ENCODE results near the gene AFF3.

The AFF3 gene

DNA sequence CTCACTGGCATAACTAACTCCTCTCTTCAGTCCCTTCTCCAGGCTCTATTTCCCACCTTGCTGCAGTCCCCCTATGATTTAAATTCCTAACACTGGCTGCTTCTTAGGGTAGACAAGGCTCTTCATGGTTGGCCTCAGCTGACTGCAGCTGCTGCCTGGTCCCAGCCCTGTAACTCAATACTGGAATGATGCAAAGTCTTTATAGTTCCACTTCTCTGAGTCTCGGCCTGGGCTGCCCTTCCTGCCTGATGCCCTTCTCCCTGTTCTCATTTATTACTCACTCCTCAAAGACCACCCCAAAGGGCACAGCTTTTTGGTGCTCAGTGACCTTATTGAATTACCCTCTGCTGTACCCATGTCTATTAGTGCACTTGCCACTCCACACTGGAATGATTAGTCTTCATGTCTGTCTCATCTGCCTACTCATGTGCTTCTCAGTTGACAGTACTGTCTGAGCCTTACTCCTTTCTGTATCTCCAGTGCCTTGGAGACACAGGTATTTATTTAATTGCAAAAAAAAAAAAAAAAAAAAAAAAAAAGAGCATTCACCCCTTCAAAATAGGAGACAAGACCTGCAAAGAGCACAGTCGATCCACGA, 453.1 kb downstream of the AFF3 start:
- H3K9me3 ChIP-seq (ENCODE audit: control insufficient read depth in 5 of 5, low read length in 5 of 5) = no peaks in the 10 kb centered on the region
- peaks cover 1 to 14% (median 3%) of the 10 kb centered on the region in 5 donors for H3K4me1 ChIP-seq (ENCODE audit: control insufficient read depth in 5 of 5, insufficient read depth in 5 of 5, low read length in 5 of 5)
- no peaks in the 10 kb centered on the region for H3K27me3 ChIP-seq (ENCODE audit: control insufficient read depth in 5 of 5, insufficient read depth in 4 of 5, low read length in 5 of 5)
- no peak overlapping the region for H3K9ac ChIP-seq (ENCODE audit: low read length in 5 of 5)
- no peak overlapping the region for H3K27ac ChIP-seq (ENCODE audit: low read depth, low read length)
- H3K36me3 ChIP-seq (ENCODE audit: control insufficient read depth in 5 of 5, insufficient read depth in 5 of 5, low read length in 5 of 5) = no peaks in the 10 kb centered on the region
- no peak overlapping the region for H3K4me3 ChIP-seq (ENCODE audit: low read depth in 1 of 5, low read length in 5 of 5)

DNA sequence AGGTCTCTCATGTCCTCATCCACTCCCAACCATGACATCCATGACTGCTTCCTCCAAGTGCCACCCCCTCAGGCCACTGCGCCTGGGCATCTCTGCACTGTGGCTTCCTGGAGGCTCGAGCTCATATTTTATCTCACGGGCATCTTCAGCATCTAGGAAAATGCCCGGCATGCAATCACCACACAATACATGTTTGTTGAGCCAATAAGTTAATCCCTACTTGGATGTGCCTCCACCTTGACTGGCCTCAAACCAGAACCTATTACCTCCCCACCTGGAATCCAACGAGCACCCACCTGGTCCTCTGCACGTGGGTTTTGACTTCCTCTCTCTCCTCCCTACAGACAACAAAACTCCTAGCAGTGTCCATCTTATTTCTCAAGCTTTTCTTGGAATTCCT, 453.7 kb downstream of the AFF3 start:
- Histone ChIP-seq H3K4me1 (ENCODE audit: control insufficient read depth in 5 of 5, insufficient read depth in 5 of 5, low read length in 5 of 5) (peaks cover 1 to 14% (median 3%) of the 10 kb centered on the region in 5 donors), H3K9ac (ENCODE audit: low read length in 5 of 5) (no peak overlapping the region), H3K4me3 (ENCODE audit: low read depth in 1 of 5, low read length in 5 of 5) (no peak overlapping the region), H3K27me3 (ENCODE audit: control insufficient read depth in 5 of 5, insufficient read depth in 4 of 5, low read length in 5 of 5) (no peaks in the 10 kb centered on the region), H3K27ac (ENCODE audit: low read depth, low read length) (no peak overlapping the region), H3K9me3 (ENCODE audit: control insufficient read depth in 5 of 5, low read length in 5 of 5) (no peaks in the 10 kb centered on the region), H3K36me3 (ENCODE audit: control insufficient read depth in 5 of 5, insufficient read depth in 5 of 5, low read length in 5 of 5) (no peaks in the 10 kb centered on the region)

- Histone ChIP-seq H3K4me1 (ENCODE audit: control insufficient read depth in 5 of 5, insufficient read depth in 5 of 5, low read length in 5 of 5) (peaks cover 3 to 11% (median 8%) of the 10 kb centered on the region in 5 donors), H3K27me3 (ENCODE audit: control insufficient read depth in 5 of 5, insufficient read depth in 4 of 5, low read length in 5 of 5) (no peaks in the 10 kb centered on the region), H3K27ac (ENCODE audit: low read depth, low read length) (no peak overlapping the region), H3K4me3 (ENCODE audit: low read depth in 1 of 5, low read length in 5 of 5) (no peak overlapping the region), H3K9me3 (ENCODE audit: control insufficient read depth in 5 of 5, low read length in 5 of 5) (no peaks in the 10 kb centered on the region), H3K36me3 (ENCODE audit: control insufficient read depth in 5 of 5, insufficient read depth in 5 of 5, low read length in 5 of 5) (no peaks in the 10 kb centered on the region), H3K9ac (ENCODE audit: low read length in 5 of 5) (no peak overlapping the region)
Observed at GRCh38 chr2:99682275-99683060, 459.9 kb downstream of the AFF3 start.

DNA sequence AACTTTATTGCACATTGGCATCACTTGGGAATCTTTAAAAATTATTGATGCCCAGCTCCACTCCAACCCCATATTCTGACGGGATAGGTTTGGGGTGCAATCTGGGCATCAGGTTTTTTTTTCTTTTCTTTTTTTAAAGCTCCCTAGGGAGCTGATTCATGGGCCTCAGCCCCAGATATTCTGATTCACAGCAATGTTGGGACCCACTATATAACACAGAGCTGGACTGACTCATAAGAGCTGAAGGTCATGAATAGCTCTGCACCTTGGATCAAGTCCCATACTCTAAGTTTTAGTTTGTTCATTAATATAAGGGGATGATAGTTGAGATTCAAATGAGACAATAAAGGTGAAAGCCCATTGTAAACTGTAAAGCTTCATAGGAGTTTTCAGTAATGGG, 461.4 kb downstream of the AFF3 start:
- H3K27me3 ChIP-seq (ENCODE audit: control insufficient read depth in 5 of 5, insufficient read depth in 4 of 5, low read length in 5 of 5) = no peaks in the 10 kb centered on the region
- H3K4me3 ChIP-seq (ENCODE audit: low read depth in 1 of 5, low read length in 5 of 5) = no peak overlapping the region
- H3K27ac ChIP-seq (ENCODE audit: low read depth, low read length) = no peak overlapping the region
- peaks cover 3 to 11% (median 8%) of the 10 kb centered on the region in 5 donors for H3K4me1 ChIP-seq (ENCODE audit: control insufficient read depth in 5 of 5, insufficient read depth in 5 of 5, low read length in 5 of 5)
- H3K9ac ChIP-seq (ENCODE audit: low read length in 5 of 5) = no peak overlapping the region
- no peaks in the 10 kb centered on the region for H3K36me3 ChIP-seq (ENCODE audit: control insufficient read depth in 5 of 5, insufficient read depth in 5 of 5, low read length in 5 of 5)
- H3K9me3 ChIP-seq (ENCODE audit: control insufficient read depth in 5 of 5, low read length in 5 of 5) = no peaks in the 10 kb centered on the region

DNA sequence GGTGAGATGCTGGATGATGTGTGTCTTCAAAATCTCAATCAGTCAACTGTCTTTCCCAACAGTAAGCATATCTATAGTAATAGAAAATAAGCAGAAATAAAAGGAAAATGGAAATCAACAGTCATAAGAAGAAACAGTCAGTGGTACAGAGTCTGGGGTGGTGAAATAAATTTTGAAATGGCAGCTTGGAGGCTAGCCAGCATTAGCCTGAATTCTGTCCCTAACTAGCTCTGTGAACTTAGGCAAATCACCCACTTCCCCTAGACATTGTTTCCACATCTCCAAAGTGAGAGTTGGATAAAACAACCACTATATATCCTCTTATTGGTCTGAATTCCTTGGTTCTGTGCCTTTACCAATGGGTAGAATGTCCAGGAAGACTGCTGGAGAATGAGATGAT, 462.9 kb downstream of the AFF3 start:
- H3K9me3 ChIP-seq (ENCODE audit: control insufficient read depth in 5 of 5, low read length in 5 of 5) = no peaks in the 10 kb centered on the region
- H3K36me3 ChIP-seq (ENCODE audit: control insufficient read depth in 5 of 5, insufficient read depth in 5 of 5, low read length in 5 of 5) = no peaks in the 10 kb centered on the region
- no peak overlapping the region for H3K9ac ChIP-seq (ENCODE audit: low read length in 5 of 5)
- H3K27ac ChIP-seq (ENCODE audit: low read depth, low read length) = peak overlapping the region; percentile 58
- H3K27me3 ChIP-seq (ENCODE audit: control insufficient read depth in 5 of 5, insufficient read depth in 4 of 5, low read length in 5 of 5) = no peaks in the 10 kb centered on the region
- H3K4me3 ChIP-seq (ENCODE audit: low read depth in 1 of 5, low read length in 5 of 5) = no peak overlapping the region
- H3K4me1 ChIP-seq (ENCODE audit: control insufficient read depth in 5 of 5, insufficient read depth in 5 of 5, low read length in 5 of 5) = peaks cover 3 to 11% (median 8%) of the 10 kb centered on the region in 5 donors

DNA sequence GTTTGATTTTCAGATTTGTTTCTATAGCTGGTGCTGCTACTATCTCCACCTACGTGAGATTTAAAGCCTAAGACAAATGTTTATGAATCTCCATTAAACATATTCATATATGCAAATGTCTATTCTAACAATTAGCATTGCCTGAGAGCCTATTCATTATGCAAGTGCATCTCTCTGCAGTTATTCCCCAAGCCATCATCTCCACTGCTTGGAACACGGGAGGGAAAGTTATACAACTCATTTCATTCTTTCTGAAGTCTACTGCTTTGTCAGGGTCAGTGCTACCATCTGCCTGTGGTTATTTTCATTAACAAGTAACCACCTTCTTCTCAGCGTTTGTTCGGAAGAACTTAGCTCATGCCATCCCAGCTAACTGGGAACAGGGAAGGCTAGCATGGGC, 463.8 kb downstream of the AFF3 start:
- Histone ChIP-seq H3K36me3 (ENCODE audit: control insufficient read depth in 5 of 5, insufficient read depth in 5 of 5, low read length in 5 of 5) (no peaks in the 10 kb centered on the region), H3K4me3 (ENCODE audit: low read depth in 1 of 5, low read length in 5 of 5) (no peak overlapping the region), H3K9ac (ENCODE audit: low read length in 5 of 5) (no peak overlapping the region), H3K9me3 (ENCODE audit: control insufficient read depth in 5 of 5, low read length in 5 of 5) (no peaks in the 10 kb centered on the region), H3K27ac (ENCODE audit: low read depth, low read length) (no peak overlapping the region), H3K4me1 (ENCODE audit: control insufficient read depth in 5 of 5, insufficient read depth in 5 of 5, low read length in 5 of 5) (peaks cover 3 to 11% (median 8%) of the 10 kb centered on the region in 5 donors), H3K27me3 (ENCODE audit: control insufficient read depth in 5 of 5, insufficient read depth in 4 of 5, low read length in 5 of 5) (no peaks in the 10 kb centered on the region)

DNA sequence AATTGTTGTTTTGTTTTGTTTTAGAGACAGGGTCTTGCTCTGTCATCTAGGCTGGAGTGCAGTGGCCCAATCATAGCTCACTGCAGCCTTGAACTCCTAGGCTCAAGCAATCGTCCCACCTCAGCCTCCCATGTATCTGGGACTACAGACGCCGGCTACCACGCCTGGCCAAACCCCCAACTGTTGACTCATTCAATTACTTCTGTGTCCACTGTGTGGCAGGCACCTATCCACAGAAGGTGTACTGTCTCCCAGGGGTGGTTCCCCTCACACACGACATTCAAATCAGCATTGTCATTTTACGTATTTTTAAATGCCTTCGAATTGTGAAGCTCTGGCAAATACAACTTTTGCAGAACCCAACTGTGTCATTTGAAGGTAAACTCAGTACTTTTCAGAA, 464.6 kb downstream of the AFF3 start:
- H3K9me3 ChIP-seq (ENCODE audit: control insufficient read depth in 5 of 5, low read length in 5 of 5) = no peaks in the 10 kb centered on the region
- H3K36me3 ChIP-seq (ENCODE audit: control insufficient read depth in 5 of 5, insufficient read depth in 5 of 5, low read length in 5 of 5) = no peaks in the 10 kb centered on the region
- no peak overlapping the region for H3K4me3 ChIP-seq (ENCODE audit: low read depth in 1 of 5, low read length in 5 of 5)
- H3K27me3 ChIP-seq (ENCODE audit: control insufficient read depth in 5 of 5, insufficient read depth in 4 of 5, low read length in 5 of 5) = no peaks in the 10 kb centered on the region
- no peak overlapping the region for H3K9ac ChIP-seq (ENCODE audit: low read length in 5 of 5)
- H3K27ac ChIP-seq (ENCODE audit: low read depth, low read length) = no peak overlapping the region
- H3K4me1 ChIP-seq (ENCODE audit: control insufficient read depth in 5 of 5, insufficient read depth in 5 of 5, low read length in 5 of 5) = peaks cover 3 to 11% (median 8%) of the 10 kb centered on the region in 5 donors

DNA sequence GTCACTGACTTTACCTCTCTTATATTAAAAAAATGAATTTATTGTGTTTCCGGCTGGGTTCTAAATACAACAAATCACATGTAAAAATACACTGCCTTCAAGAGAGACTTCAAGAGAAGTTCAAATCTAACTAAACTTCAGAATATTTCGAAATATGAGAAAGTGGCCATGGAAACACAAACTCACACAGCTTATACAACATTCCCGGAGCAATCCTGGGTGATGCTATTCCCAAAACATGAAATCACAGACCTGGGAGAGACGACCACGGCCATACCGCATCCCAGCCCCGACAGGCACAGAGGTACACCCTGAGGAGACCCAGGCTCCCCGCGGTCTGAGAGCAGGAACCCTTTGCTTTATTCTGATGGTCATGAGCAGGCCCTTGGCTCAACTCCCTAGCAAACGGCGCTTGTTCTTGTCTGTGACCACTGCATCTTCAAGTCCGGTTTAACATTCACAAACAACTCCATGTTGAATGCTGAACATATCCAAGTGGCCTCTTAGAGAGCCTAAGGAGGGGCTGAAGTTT, 467.2 kb downstream of the AFF3 start:
- H3K27ac ChIP-seq (ENCODE audit: low read depth, low read length) = no peak overlapping the region
- no peak overlapping the region for H3K4me3 ChIP-seq (ENCODE audit: low read depth in 1 of 5, low read length in 5 of 5)
- no peak overlapping the region for H3K9ac ChIP-seq (ENCODE audit: low read length in 5 of 5)
- H3K27me3 ChIP-seq (ENCODE audit: control insufficient read depth in 5 of 5, insufficient read depth in 4 of 5, low read length in 5 of 5) = no peaks in the 10 kb centered on the region
- H3K4me1 ChIP-seq (ENCODE audit: control insufficient read depth in 5 of 5, insufficient read depth in 5 of 5, low read length in 5 of 5) = peaks cover 0 to 17% (median 15%) of the 10 kb centered on the region in 5 donors
- no peaks in the 10 kb centered on the region for H3K9me3 ChIP-seq (ENCODE audit: control insufficient read depth in 5 of 5, low read length in 5 of 5)
- no peaks in the 10 kb centered on the region for H3K36me3 ChIP-seq (ENCODE audit: control insufficient read depth in 5 of 5, insufficient read depth in 5 of 5, low read length in 5 of 5)

- Histone ChIP-seq H3K27ac (ENCODE audit: low read depth, low read length) (no peak overlapping the region), H3K4me1 (ENCODE audit: control insufficient read depth in 5 of 5, insufficient read depth in 5 of 5, low read length in 5 of 5) (peaks cover 0 to 8% (median 4%) of the 10 kb centered on the region in 5 donors), H3K9ac (ENCODE audit: low read length in 5 of 5) (no peak overlapping the region)
Observed at GRCh38 chr2:99674090-99674489, 468.3 kb downstream of the AFF3 start.

DNA sequence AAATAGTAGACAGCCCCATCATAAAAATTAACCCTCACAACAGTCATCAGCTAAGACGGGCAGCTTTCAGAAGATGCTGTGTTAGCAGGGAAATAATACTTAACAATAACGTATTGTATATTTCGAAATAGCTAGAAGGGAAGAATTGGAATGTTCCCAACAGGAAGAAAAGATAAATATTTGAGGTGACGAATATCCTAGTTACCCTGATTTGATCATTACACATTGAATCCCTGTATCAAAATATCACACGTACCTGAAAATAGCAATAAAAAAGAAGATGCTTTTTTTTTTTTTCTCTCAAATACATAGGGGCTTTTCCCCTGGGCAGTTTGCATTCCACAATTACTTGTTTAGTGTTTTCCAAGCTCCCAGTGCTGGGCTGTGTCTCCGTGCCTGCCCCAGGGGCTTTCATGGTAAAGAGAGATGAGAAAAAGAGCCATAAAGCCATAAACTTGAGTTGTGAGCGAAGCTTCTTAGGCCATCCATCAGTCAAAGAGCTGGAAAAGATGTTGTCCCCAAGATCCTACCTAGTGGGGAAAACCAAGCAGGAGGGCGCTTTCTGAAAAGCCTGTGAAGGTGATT, 469.5 kb downstream of the AFF3 start:
- no peaks in the 10 kb centered on the region for H3K9me3 ChIP-seq (ENCODE audit: control insufficient read depth in 5 of 5, low read length in 5 of 5)
- no peak overlapping the region for H3K4me3 ChIP-seq (ENCODE audit: low read depth in 1 of 5, low read length in 5 of 5)
- no peaks in the 10 kb centered on the region for H3K36me3 ChIP-seq (ENCODE audit: control insufficient read depth in 5 of 5, insufficient read depth in 5 of 5, low read length in 5 of 5)
- no peak overlapping the region for H3K9ac ChIP-seq (ENCODE audit: low read length in 5 of 5)
- no peaks in the 10 kb centered on the region for H3K27me3 ChIP-seq (ENCODE audit: control insufficient read depth in 5 of 5, insufficient read depth in 4 of 5, low read length in 5 of 5)
- H3K27ac ChIP-seq (ENCODE audit: low read depth, low read length) = no peak overlapping the region
- peaks cover 0 to 8% (median 4%) of the 10 kb centered on the region in 5 donors for H3K4me1 ChIP-seq (ENCODE audit: control insufficient read depth in 5 of 5, insufficient read depth in 5 of 5, low read length in 5 of 5)

More at GRCh38 chr2:99674090-99674489, 468.3 kb downstream of the AFF3 start:
- H3K27me3 ChIP-seq (ENCODE audit: control insufficient read depth in 5 of 5, insufficient read depth in 4 of 5, low read length in 5 of 5) = no peaks in the 10 kb centered on the region
- no peak overlapping the region for H3K4me3 ChIP-seq (ENCODE audit: low read depth in 1 of 5, low read length in 5 of 5)
- no peaks in the 10 kb centered on the region for H3K36me3 ChIP-seq (ENCODE audit: control insufficient read depth in 5 of 5, insufficient read depth in 5 of 5, low read length in 5 of 5)
- H3K9me3 ChIP-seq (ENCODE audit: control insufficient read depth in 5 of 5, low read length in 5 of 5) = no peaks in the 10 kb centered on the region

Measured in subcutaneous abdominal adipose tissue (tissue), 5 donors.